ENCODE measurements around the gene PROM1.

The PROM1 gene

GRCh38 chr4:15963576-15963975 lies 120.2 kb downstream of the PROM1 start:
- TF ChIP-seq CTCF (IDR thresholded peaks at IDR 0.05; ENCODE audit: borderline replicate concordance, insufficient read depth, low read depth, low read length): no peak
- no peak overlapping the region for H3K4me3 ChIP-seq (ENCODE audit: low read depth, low read length)

- TF ChIP-seq CTCF (IDR thresholded peaks at IDR 0.05; ENCODE audit: borderline replicate concordance, insufficient read depth, low read depth, low read length): peak; percentile 33; the same call in 1 of the 2 replicates
These were observed 120.8 kb downstream of the PROM1 start, which contains the start of gene FGFBP2 for GRCh38 chr4:15963001-15963451. Gene FGFBP2 (minus strand): TSS chr4:15963175. CDS start chr4:15963129, 46 bp downstream.

DNA sequence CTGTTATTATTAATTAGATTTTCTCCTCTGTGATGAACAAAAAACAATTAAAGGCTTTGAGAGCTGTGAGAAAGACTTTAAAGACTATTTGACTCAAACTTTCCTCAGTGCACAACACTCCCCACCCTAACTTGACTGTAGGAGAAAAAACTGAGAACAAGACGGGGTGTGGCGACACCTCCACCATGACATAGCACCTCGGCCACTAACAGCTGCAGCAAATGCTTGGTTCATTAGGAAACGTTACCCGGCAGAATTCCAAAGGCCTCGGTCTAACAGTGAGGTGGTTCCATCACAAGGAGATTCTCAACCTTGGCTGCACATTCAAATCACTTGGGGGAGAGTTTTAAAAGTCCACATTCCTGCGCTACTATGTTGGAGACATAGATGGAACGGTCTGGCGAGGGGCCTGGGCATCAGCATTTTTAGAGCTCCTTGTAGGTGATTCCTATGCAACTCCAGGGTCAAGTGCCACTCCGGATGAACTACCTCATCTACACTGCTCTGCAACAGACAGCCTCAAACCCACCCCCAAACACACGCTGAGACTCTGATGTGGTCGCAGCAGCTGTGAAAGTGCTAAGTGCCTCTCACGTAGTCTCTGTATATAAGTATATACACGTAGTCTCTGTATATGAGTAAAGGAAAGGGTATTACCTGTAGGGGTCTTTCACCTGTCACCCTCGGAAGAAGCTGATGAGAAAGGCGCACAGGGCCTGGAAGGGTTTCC lies 121.9 kb downstream of the PROM1 start:
- no peak overlapping the region for H3K4me3 ChIP-seq (ENCODE audit: low read depth, low read length)
- TF ChIP-seq CTCF (IDR thresholded peaks at IDR 0.05; ENCODE audit: borderline replicate concordance, insufficient read depth, low read depth, low read length): no peak

More at GRCh38 chr4:15963001-15963451, 120.8 kb downstream of the PROM1 start, which contains the start of gene FGFBP2:
- H3K4me3 ChIP-seq (ENCODE audit: low read depth, low read length): no peak within 1 kb of the TSS

DNA sequence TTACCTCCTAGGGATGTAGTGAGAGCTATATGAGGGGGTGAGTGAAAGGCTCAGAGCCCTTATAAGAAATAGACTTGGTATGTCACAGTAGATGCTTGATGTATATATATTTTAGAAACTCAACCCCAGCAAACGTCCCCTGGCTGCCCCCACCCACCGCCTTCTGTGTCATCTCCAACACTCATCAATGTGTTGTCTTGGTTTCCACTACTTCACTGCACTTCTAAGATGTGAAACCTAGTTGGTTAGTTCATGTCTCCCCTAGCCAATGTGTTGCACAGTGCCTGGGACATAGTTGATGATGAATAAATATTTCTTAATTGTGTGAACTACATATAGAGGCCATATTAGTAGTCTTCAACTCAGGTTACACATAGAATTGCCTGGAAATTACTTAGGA lies 125.3 kb downstream of the PROM1 start:
- no peak for TF ChIP-seq CTCF (IDR thresholded peaks at IDR 0.05; ENCODE audit: borderline replicate concordance, insufficient read depth, low read depth, low read length)
- H3K4me3 ChIP-seq (ENCODE audit: low read depth, low read length): no peak overlapping the region

DNA sequence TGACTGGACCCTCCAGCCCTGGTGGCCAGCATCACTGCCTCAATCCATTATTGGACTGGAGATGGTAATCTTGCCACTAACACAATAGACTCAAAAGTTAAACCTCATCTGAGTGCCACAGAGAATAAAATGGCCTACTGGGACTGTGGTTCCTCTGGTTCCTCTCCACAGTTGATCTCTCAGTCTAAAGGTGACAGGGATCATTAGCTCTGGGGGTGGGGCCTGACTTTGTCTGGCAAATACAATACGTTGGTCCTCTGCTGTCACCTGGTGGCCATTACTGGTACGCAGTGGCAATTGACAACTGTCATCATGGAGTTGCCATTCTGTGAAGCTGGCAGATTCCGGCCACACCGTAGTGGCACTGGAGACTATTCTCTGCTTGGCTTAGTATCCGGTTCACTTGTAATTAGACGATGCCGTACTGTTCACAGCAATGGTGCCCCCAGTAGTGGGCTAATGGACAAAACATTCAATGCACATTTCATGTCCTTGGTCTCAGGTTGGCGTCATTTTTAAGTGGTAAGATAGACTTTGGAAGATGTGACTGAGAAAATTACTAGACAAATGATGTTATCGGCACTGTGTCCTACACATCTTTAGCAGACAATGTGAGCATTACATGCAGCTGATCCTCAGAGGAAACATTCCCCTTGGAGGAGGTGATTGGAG lies 127.5 kb downstream of the PROM1 start:
- H3K4me3 ChIP-seq (ENCODE audit: low read depth, low read length): no peak overlapping the region
- TF ChIP-seq CTCF (IDR thresholded peaks at IDR 0.05; ENCODE audit: borderline replicate concordance, insufficient read depth, low read depth, low read length): peak; percentile 90

GRCh38 chr4:15955670-15956069 lies 128.2 kb downstream of the PROM1 start:
- no peak overlapping the region for H3K4me3 ChIP-seq (ENCODE audit: low read depth, low read length)
- no peak for TF ChIP-seq CTCF (IDR thresholded peaks at IDR 0.05; ENCODE audit: borderline replicate concordance, insufficient read depth, low read depth, low read length)

Measured in GM12875 (cell line).